T follicular helper cell (primary cell): Measurements from ENCODE around the gene SLC17A3.

Source experiments
- DNase-seq: peaks from one replicate; pipeline ENCODE4 v3.0.0-alpha.2; 2020; ENCODE audit warnings: low read depth

SLC17A3 gene

DNA sequence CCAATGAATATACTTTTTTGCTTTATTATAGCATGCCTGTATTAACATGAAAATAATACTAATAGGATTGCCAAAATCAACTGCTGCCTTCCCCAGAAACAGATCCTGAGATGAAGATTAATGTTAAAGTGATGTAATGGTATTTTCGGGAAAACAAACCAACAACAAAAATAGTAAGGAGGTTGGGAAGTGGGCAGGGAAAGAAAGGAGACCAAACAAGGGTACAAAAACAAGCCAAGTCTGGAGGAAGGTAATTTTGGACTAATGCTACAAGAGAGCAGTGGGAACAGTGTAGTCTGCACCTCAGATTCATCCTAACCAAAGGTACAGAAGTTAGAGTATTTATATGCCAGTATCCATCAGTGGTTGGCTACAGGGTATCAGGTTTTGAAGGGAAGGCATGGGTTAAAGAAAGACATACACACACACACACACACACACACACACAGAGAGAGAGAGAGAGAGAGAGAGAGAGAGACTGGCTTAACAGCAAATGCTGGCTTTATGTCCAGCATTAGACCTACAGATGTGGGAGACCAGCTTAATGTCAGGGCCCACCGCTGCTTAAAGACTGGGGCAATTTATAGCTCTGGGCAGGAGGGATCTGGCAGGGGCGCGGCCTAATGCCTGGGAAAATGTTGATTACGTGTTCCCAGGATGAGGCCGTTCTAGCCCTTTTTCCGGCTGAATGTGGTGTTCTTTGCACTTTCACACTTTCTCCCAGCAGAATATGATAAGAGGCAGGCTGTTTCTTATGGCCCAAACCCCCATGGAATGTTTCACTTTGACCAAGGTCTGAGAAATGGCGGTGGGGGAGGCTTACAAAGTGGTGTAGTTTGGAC, 38.4 kb downstream of the SLC17A3 start:
- no peak for DNase-seq

GRCh38 chr6:25834950-25835349, 39.1 kb downstream of the SLC17A3 start:
- no peak for DNase-seq

DNA sequence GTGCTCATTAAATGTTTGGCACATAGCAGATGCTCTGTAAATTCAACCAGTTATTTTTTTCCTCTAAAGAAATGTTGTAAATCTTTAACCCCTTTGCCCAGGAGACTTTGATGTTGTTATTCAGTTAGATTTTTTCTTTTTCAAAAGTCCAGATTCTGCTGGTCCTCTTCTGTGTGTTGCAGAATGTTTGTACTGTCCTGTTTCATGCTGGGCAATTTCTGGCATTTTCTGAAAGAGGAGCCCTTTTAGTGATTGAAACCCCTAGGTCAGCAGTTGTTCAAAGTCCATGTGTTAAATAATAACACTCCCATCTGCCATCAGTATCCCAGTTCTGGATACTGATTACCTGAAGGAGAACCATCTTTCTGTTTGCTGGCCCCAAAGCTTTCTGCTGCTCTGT, 40.9 kb downstream of the SLC17A3 start:
- no peak for DNase-seq

GRCh38 chr6:25832670-25833069, 41.4 kb downstream of the SLC17A3 start:
- DNase-seq: no peak

DNA sequence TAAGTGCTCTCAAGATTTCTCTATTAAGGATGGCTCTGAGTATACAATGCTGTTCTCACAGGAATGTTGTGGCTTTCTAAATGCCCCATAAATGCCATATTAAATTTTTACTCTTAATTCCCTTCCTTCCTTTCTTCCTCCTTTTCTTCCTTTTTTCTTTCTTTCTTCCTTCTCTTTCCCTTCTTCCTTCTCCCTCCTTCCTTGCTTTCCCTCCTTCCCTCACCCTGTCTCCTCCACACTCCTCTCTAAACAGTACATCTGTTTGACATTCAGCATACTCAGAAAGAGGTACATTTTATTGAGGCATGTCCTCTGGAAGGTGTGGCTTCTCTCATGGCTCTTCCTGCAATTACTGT, 41.8 kb downstream of the SLC17A3 start:
- no peak for DNase-seq

DNA sequence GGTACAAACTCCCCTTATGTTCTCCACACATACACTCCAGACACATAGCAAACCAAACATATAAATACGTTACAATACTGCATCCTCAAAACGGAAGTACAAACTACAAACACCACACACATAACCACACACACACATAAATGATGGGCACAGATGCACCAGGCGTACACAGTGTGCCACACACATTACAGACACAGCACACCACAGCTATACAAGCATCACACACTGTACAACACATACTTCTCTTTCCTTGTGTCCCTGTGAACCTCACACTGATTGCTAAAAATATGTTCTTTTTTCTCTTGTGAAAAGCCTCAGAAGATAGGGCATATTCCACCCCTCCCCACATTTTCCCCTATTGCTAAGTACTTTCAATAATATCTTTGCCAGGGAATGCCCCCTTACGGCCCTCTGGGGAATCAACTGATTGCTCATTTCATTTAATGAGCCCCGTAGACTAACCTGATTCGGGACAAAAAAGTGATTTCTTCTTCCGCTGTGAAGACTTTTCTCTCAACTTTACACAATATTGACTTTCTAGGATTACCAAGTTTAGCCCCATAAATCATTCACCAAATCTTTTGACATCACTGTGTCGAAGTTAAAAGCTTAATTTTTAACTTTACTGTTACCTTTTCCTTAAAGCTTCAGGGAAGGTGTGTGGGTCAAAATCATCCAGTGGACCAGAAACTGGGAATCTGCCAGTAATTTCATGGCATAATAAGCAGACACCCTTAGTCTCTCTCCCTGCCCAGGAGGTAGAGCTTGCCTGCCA, 42.3 kb downstream of the SLC17A3 start, which contains the start of gene SLC17A1:
SLC17A1 (minus strand) TSS at position 521 of the 775 bp plus-strand sequence. CDS start 1,495 bp downstream, outside the sequence.
- DNase-seq: no peak

DNA sequence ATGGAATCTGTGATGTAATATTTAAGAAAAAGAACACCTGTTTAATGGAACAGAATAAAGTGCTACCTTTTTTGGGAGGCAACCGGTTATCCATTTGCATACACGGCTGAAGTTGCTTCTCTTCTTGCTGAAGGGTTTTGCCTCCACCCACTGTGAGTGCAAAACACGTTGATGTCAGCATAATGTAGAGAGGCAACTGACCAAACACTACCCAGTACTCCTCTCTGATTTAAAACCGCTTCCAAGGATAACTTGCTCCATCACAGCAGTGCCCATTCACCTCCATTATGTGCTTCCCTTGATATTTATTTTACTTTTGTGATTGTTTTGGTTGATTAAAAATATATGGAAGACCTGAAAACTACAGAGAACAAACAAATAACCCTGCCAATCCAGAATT, 43.6 kb downstream of the SLC17A3 start:
- DNase-seq: no peak

DNA sequence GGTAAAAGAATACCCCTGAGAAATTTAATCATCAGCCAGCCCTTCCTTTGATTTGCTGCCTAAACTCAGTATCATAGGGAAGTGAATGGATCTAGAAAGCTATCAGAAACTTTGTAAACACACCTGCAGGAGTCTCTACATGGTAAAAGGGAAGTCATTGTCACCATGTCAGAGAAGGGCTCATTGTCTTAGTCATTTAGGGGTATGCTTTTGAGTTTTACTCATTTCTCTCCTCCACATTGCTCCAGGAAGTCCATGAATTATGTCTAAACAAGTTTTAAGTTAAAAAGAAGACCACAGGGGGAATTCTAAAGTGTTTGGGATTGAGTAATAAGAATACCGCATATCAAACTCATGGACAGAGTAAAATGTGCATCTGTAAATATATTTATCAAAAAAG, 44.7 kb downstream of the SLC17A3 start:
- no peak for DNase-seq

DNA sequence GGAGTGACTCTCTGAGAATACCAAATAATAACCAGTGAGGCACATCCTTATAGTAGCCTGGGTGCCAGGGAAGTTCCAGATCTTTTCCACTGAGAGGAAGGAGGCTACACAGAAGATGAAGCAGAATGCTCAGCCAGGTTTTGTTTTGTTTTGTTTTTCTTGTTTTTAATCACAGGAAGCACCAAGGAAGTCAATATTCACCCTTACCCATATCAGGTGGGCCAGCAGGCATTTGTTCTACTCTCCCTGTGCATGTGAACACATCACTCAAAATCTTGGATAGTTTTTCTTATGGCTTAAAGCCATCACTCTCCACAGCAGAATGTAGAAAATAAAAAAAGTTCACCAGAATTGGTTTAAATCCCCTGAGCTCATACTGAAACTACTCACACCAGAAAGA, 52.7 kb downstream of the SLC17A3 start:
- DNase-seq: no peak

DNA sequence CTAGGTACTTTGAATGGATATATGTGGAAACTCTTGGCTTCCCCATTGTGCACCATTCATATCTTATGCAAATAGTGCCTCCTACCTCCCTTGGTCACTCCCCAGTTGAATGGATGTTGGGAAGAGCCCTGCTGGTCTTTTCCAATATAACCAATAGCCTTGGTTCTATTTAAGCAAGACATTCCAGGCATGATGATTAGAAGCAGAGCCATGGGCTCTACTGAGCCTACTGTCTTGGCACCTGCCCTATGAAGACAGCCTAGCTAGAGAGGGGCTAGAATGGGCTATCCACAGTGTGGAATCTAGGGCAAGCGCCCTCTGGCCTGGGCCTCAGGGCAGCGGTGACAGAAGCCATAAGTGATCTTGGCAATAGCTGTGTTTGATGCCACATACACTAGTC, 57.8 kb downstream of the SLC17A3 start:
- no peak for DNase-seq

DNA sequence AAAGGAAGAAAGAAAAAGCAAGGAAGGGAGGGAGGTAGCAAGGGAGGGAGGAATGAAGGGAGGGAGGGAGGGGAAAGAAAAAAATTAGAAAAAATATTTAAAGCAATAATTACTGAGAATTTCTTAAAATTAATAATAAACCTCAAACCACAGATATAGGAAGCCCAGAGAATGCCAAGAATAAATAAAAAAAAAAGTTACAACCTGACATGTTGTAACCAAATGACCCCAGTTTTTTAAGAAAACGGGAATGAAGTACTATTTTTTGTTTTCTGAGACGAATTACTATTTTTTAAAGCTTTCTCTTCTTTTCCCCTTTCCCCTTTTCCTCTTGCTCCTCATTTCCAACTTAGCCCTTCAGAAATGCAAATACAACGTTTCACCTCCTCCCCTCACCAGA, 58.8 kb downstream of the SLC17A3 start:
- DNase-seq: no peak

DNA sequence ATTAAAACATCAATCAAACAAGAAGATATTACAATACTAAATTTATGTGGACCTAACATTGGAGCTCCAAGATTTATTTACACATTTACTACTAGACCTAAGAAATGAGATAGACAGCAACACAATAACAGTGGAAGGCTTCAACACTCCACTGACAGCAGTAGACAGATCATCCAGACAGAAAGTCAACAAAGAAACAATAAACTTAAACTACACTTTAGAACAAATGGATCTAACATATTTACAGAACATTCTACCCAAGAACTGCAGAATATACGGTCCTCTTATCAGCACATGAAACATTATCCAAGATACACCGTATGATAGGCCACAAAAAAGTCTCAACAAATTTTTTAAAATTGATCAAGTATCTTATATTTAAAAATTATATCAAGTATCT, 69.2 kb downstream of the SLC17A3 start:
- DNase-seq: no peak

- DNase-seq: no peak
These were observed 72.6 kb downstream of the SLC17A3 start for GRCh38 chr6:25801436-25801835.
